K562 (cell line): ENCODE results near the gene ETV2. TPM values are rescaled to one million over a fixed set of nuclear protein-coding genes. Genes with fewer than 3 reads are reported as not detected.
A peak's percentile ranks its signal among the peaks of the same experiment; 100 is the strongest.

Experiments used
- ATAC-seq: fragments of 200-7000 bp; cut with Tn5 transposase; 3 replicates; pipeline ENCODE4 v1.9.1; 2020; ENCODE audit warnings: moderate library complexity
- BruUV-seq: library from RNA; stranded (reverse); fragments of 400-500 nt; replicated peaks from 2 replicates; lab custom pipeline; 2021; lab: Mats Ljungman, UMichigan
- CTCF ChIA-PET: fragments of 300-600 bp; formaldehyde crosslinking; extraction: SDS; loops from one replicate; lab custom pipeline; 2021; ENCODE audit warnings: low intra/inter-chr PET ratio; lab: Yijun Ruan, JAX
- POLR2A ChIA-PET: fragments of 300-600, 350-650 bp; sonication (Branson Sonifier 250); formaldehyde crosslinking; extraction: SDS; loops from one replicate; lab custom pipeline; 2021; ENCODE audit warnings: antibody characterized with exemption, inconsistent platforms; lab: Yijun Ruan, JAX
- DNase-seq, 4 experiments: peaks; one replicate each; pipeline versions ENCODE4 v3.0.0 to v3.0.0-alpha.2; 2011 to 2018; ENCODE audit warnings: low spot score in 3 of 4, mixed read lengths in 3 of 4; ENCODE audit errors: extremely low read depth in 1 of 4
- FAIRE-seq: peaks from 2 replicates; lab custom pipeline; 2011; peaks lifted over from hg19 to GRCh38; lab: Jason Lieb, UNC
- H2AFZ ChIP-seq: 2 replicates; pipeline ENCODE4 v1.6.0; 2011; ENCODE audit warnings: low read depth, low read length, control low read depth, inconsistent platforms
- H3K27ac ChIP-seq: fragments of 200-600 bp; 3 replicates; pipeline ENCODE4 v1.8.0; 2011; ENCODE audit warnings: low read depth, mild to moderate bottlenecking, control low read depth, inconsistent platforms, low read length, moderate library complexity, mixed read lengths; ENCODE audit errors: extremely low read depth
- H3K27me3 ChIP-seq, 2 experiments: fragments of 300-600 bp in 1 of 2; 2 replicates in 1 of 2; 3 replicates in 1 of 2; pipeline versions ENCODE4 v1.6.0 to v1.8.0; 2011; ENCODE audit warnings: inconsistent platforms in 2 of 2, low read length in 2 of 2, mild to moderate bottlenecking in 1 of 2, mixed read lengths in 1 of 2, moderate library complexity in 1 of 2; ENCODE audit not compliant: control insufficient read depth in 2 of 2, insufficient read depth in 2 of 2
- H3K36me3 ChIP-seq: fragments of 300-600 bp; 3 replicates; pipeline ENCODE4 v1.8.0; 2011; ENCODE audit warnings: mild to moderate bottlenecking, low read length, inconsistent platforms; ENCODE audit not compliant: control insufficient read depth, insufficient read depth
- H3K4me1 ChIP-seq, 2 experiments: fragments of 200-600 bp in 1 of 2; replicated peaks in 1 of 2; 2 replicates in 1 of 2; 3 replicates in 1 of 2; pipeline versions ENCODE4 v1.5.1 to v1.8.0; 2011; ENCODE audit warnings: inconsistent platforms in 2 of 2, low read length in 2 of 2, mild to moderate bottlenecking in 1 of 2, mixed read lengths in 1 of 2, moderate library complexity in 1 of 2; ENCODE audit not compliant: control insufficient read depth in 2 of 2, insufficient read depth in 2 of 2
- H3K4me2 ChIP-seq: 2 replicates; pipeline ENCODE4 v1.6.1; 2011; ENCODE audit warnings: low read length, control low read depth, inconsistent platforms, mixed read lengths; ENCODE audit not compliant: insufficient read depth
- H3K4me3 ChIP-seq: fragments of 200-600 bp; sonication (generic), shearing (Covaris generic); 2 replicates; pipeline ENCODE4 v1.5.1; 2016; ENCODE audit warnings: control low read depth, inconsistent platforms
- H3K79me2 ChIP-seq: fragments of 200-600 bp; 3 replicates; pipeline ENCODE4 v1.8.0; 2011; ENCODE audit warnings: low read length, inconsistent platforms; ENCODE audit not compliant: control insufficient read depth, insufficient read depth
- H3K9ac ChIP-seq, 2 experiments: 2 replicates each; pipeline versions ENCODE4 v1.6.0 to v1.6.1; 2011; ENCODE audit warnings: low read depth in 2 of 2, low read length in 2 of 2, control low read depth in 1 of 2, inconsistent platforms in 1 of 2, mild to moderate bottlenecking in 1 of 2, mixed read lengths in 1 of 2; ENCODE audit not compliant: insufficient read depth in 1 of 2
- H3K9me1 ChIP-seq: one replicate; pipeline ENCODE4 v1.6.0; 2011; ENCODE audit warnings: inconsistent platforms, mild to moderate bottlenecking, low read length, moderate library complexity; ENCODE audit not compliant: control insufficient read depth, insufficient read depth
- H3K9me3 ChIP-seq: replicated peaks from 2 replicates; pipeline ENCODE4 v1.5.1; 2011; ENCODE audit warnings: low read depth, low read length, inconsistent platforms; ENCODE audit not compliant: control insufficient read depth, insufficient read depth
- H4K20me1 ChIP-seq: replicated peaks from 2 replicates; pipeline ENCODE4 v1.6.1; 2011; ENCODE audit warnings: low read length, inconsistent platforms, mixed read lengths; ENCODE audit not compliant: control insufficient read depth, insufficient read depth
- CXXC5 ChIP-seq: fragments of 250-450 bp; sonication (Bioruptor Pico); IDR thresholded peaks from 2 replicates; pipeline ENCODE4 v1.8.0; 2022; ENCODE audit warnings: inconsistent platforms, mild to moderate bottlenecking, moderate library complexity
- KDM1A ChIP-seq, 2 experiments: fragments of 450-650 bp; IDR thresholded peaks; 2 replicates each; pipeline ENCODE4 v1.6.1; 2016; ENCODE audit warnings: mild to moderate bottlenecking in 2 of 2
- PHTF2 ChIP-seq: fragments of 250-450 bp; sonication (Bioruptor Pico); IDR thresholded peaks from 2 replicates; pipeline ENCODE4 v1.5.0; 2021; ENCODE audit warnings: mild to moderate bottlenecking
- RBFOX2 ChIP-seq: fragments of 200-400 bp; formaldehyde crosslinking; IDR thresholded peaks from 2 replicates; pipeline ENCODE4 v1.6.1; 2017; ENCODE audit warnings: low read depth, mild to moderate bottlenecking, low read length, moderate library complexity
- RBM25 ChIP-seq: fragments of 200-400 bp; formaldehyde crosslinking; IDR thresholded peaks from 2 replicates; pipeline ENCODE4 v1.6.1; 2018; ENCODE audit warnings: low read length, low read depth, moderate library complexity; ENCODE audit not compliant: severe bottlenecking
- ZBTB1 ChIP-seq: sonication (generic); formaldehyde crosslinking; IDR thresholded peaks from 2 replicates; pipeline ENCODE4 v1.8.1; 2023; ENCODE audit warnings: missing genetic modification reagents, low read depth, mild to moderate bottlenecking, borderline replicate concordance
- ZBTB33 ChIP-seq: sonication (generic); formaldehyde crosslinking; IDR thresholded peaks from 2 replicates; pipeline ENCODE4 v1.8.1; 2023; ENCODE audit warnings: mild to moderate bottlenecking, missing genetic modification reagents
- ZNF224 ChIP-seq: sonication (generic); formaldehyde crosslinking; IDR thresholded peaks from 2 replicates; pipeline ENCODE4 v1.8.0; 2022; ENCODE audit warnings: mild to moderate bottlenecking, missing genetic modification reagents
- WGBS: fragments of 100-300 bp; shearing (Covaris generic); methylation state at CpG from one replicate; pipeline ENCODE4 v1.1.6; 2016; ENCODE audit warnings: low coverage, mixed read lengths; ENCODE audit not compliant: insufficient coverage; ENCODE audit errors: missing lambda C conversion rate; 5-methylcytosine and 5-hydroxymethylcytosine counted together
- in situ Hi-C: fragments of 300-500 bp; cut with MboI; formaldehyde crosslinking; loops from 4 replicates; pipeline ENCODE4 v1.15.0; 2018; ENCODE audit warnings: inconsistent platforms, mixed read lengths
- intact Hi-C: fragments of 100-400 bp; cut with micrococcal nuclease; formaldehyde crosslinking; loops from 2 replicates; pipeline ENCODE4 v1.14.2; 2022
- polyA plus RNA-seq, 8 experiments: library from polyadenylated mRNA; depleted of rRNA in 4 of 8; stranded (reverse) in 5 of 8; unstranded in 3 of 8; fragments of >200 nt; fragmentation: Nextera tagmentation in 2 of 8; fragmentation: Illumina TruSeq in 1 of 8; extraction: Ambion mirVana in 2 of 8; extraction: Trizol in 1 of 8; gene quantifications; 2 replicates each; pipeline versions ENCODE4 v1.2.1 to v1.2.3, GENCODE V29; 2011 to 2014; ENCODE audit warnings: inconsistent platforms in 1 of 8, missing spikeins in 1 of 8
- total RNA-seq, 7 experiments: library from RNA; depleted of rRNA in 6 of 7; stranded (reverse); fragments of >200 nt in 6 of 7; fragmentation: Illumina TruSeq in 2 of 7; extraction: Trizol in 2 of 7; gene quantifications; 2 replicates each; pipeline versions ENCODE4 v1.2.1 to v1.2.3, GENCODE V29; 2011 to 2021; ENCODE audit warnings: low replicate concordance in 1 of 7
- TF ChIP-seq, protein P1 (sequence below): fragments of 450-650 bp; IDR thresholded peaks from 2 replicates; pipeline ENCODE4 v1.6.1; 2017; ENCODE audit warnings: mild to moderate bottlenecking, moderate library complexity
- TF ChIP-seq, protein P2 (sequence below): sonication (generic); formaldehyde crosslinking; IDR thresholded peaks from 2 replicates; pipeline ENCODE4 v1.8.1; 2023; ENCODE audit warnings: mild to moderate bottlenecking, missing genetic modification reagents

The ETV2 gene
- total and polyA plus RNA-seq, 9 of the 15 experiments (the other 6 are each of a cell fraction or from before 2014, with no cell fraction given), result 0.11 to 3.7 (median 0.55) TPM

- no peaks in the 10 kb centered on the region for H4K20me1 ChIP-seq
- no peak overlapping the region for H3K4me3 ChIP-seq
- H3K9me3 ChIP-seq, result no peaks in the 10 kb centered on the region
- no peaks in the 10 kb centered on the region for H3K9me1 ChIP-seq
- ATAC-seq, result no peak
- H3K27ac ChIP-seq, result no peak overlapping the region
- H3K36me3 ChIP-seq, result peaks cover 60% of the 10 kb centered on the region
- H3K4me1 ChIP-seq, result peaks cover 11 to 21% of the 10 kb centered on the region in 2 experiments; a peak in 4 of 5 replicates
- TF ChIP-seq, protein P1, sequence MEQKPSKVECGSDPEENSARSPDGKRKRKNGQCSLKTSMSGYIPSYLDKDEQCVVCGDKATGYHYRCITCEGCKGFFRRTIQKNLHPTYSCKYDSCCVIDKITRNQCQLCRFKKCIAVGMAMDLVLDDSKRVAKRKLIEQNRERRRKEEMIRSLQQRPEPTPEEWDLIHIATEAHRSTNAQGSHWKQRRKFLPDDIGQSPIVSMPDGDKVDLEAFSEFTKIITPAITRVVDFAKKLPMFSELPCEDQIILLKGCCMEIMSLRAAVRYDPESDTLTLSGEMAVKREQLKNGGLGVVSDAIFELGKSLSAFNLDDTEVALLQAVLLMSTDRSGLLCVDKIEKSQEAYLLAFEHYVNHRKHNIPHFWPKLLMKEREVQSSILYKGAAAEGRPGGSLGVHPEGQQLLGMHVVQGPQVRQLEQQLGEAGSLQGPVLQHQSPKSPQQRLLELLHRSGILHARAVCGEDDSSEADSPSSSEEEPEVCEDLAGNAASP, result no peak
- TF ChIP-seq RBFOX2, result peak; percentile 52
- no peak for TF ChIP-seq PHTF2
- TF ChIP-seq ZBTB1 (CRISPR knock-in tag), result no peak
- no peak for TF ChIP-seq ZNF224 (CRISPR knock-in tag)
- TF ChIP-seq ZBTB33 (CRISPR knock-in tag), result peak; percentile 47; the same call in 1 of the 2 replicates
- no peak for TF ChIP-seq RBM25
- no peak for TF ChIP-seq CXXC5 (CRISPR knock-in tag)
- no peak for TF ChIP-seq KDM1A (IDR thresholded peaks at IDR 0.05)
- TF ChIP-seq, protein P2, sequence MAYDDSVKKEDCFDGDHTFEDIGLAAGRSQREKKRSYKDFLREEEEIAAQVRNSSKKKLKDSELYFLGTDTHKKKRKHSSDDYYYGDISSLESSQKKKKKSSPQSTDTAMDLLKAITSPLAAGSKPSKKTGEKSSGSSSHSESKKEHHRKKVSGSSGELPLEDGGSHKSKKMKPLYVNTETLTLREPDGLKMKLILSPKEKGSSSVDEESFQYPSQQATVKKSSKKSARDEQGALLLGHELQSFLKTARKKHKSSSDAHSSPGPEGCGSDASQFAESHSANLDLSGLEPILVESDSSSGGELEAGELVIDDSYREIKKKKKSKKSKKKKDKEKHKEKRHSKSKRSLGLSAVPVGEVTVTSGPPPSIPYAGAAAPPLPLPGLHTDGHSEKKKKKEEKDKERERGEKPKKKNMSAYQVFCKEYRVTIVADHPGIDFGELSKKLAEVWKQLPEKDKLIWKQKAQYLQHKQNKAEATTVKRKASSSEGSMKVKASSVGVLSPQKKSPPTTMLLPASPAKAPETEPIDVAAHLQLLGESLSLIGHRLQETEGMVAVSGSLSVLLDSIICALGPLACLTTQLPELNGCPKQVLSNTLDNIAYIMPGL, result no peak
- TF ChIP-seq, all 486 proteins: peak for 2
- H3K4me2 ChIP-seq, result no peak overlapping the region
- POLR2A ChIA-PET, result interaction anchor here (0.6 to 1.8 kb wide), 6 partner anchors 9 to 321 kb away, joined by 3 to 13 read pairs (median 3); partner anchors contain the start of genes COX6B1 and HAUS5
- no TSS peak for BruUV-seq
- in situ Hi-C loops (no loop called here), intact Hi-C loops (no loop called here)
- FAIRE-seq (no peak), DNase-seq (no peak)
- H3K79me2 ChIP-seq, result no peaks in the 10 kb centered on the region
- 88% methylated on average over 22 of the region's 25 CpGs for WGBS
- H2AFZ ChIP-seq, result no peak overlapping the region
- no peaks in the 10 kb centered on the region for H3K27me3 ChIP-seq
- CTCF ChIA-PET, result no interaction called here
- no peak overlapping the region for H3K9ac ChIP-seq
Measured at GRCh38 chr19:35637165-35637564, 4.4 kb upstream of the ETV2 start.
